GM12892 (cell line): ENCODE data around the gene POLR2E.

Experiments used
- POLR2A ChIP-seq: IDR thresholded peaks from 2 replicates; pipeline ENCODE4 v1.6.1; 2011; ENCODE audit warnings: low read depth, low read length, control low read depth
- POLR2AphosphoS5 ChIP-seq: IDR thresholded peaks from 2 replicates; pipeline ENCODE4 v1.6.1; 2011; ENCODE audit warnings: low read depth, low read length, control low read depth

- no peak for TF ChIP-seq POLR2A
- TF ChIP-seq POLR2AphosphoS5, result no peak
Measured at GRCh38 chr19:1049106-1049505, 46.1 kb downstream of the POLR2E start.
